Fibroblast of mammary gland (primary cell): ENCODE measurements around the gene SPRY4.
A peak's percentile ranks its signal among the peaks of the same experiment; 100 is the strongest.

Source experiments
- DNase-seq: peaks from one replicate; pipeline ENCODE4 v3.0.0-alpha.2; 2010; ENCODE audit warnings: low read depth
- H3K4me3 ChIP-seq: 2 replicates; pipeline ENCODE4 v1.5.1; 2011; ENCODE audit warnings: low read depth, mild to moderate bottlenecking, low read length, moderate library complexity; ENCODE audit not compliant: control insufficient read depth
- CTCF ChIP-seq: conservative IDR thresholded peaks from 2 replicates; pipeline ENCODE4 v1.5.1; 2011; ENCODE audit warnings: low read depth, low read length, inconsistent platforms; ENCODE audit not compliant: control insufficient read depth, insufficient read depth

SPRY4 gene

GRCh38 chr5:142324136-142324870 is 518 bp downstream of the SPRY4 start:
- peak overlapping the region; percentile 97 for H3K4me3 ChIP-seq
- DNase-seq, result peak; percentile 36
- TF ChIP-seq CTCF, result no peak

- no peak for DNase-seq
- TF ChIP-seq CTCF, result no peak
- H3K4me3 ChIP-seq, result peak overlapping the region; percentile 97
Measured at GRCh38 chr5:142323480-142324135, 1.2 kb downstream of the SPRY4 start.

GRCh38 chr5:142322747-142323479 is 1.9 kb downstream of the SPRY4 start:
- H3K4me3 ChIP-seq, result peak overlapping the region; percentile 97
- peak; percentile 72 for DNase-seq
- TF ChIP-seq CTCF, result no peak

- DNase-seq, result no peak
- TF ChIP-seq CTCF, result no peak
- H3K4me3 ChIP-seq, result peak overlapping the region; percentile 97
Measured at GRCh38 chr5:142322403-142322746, 2.4 kb downstream of the SPRY4 start.

GRCh38 chr5:142320851-142321560 is 3.8 kb downstream of the SPRY4 start:
- H3K4me3 ChIP-seq, result peak overlapping the region; percentile 97
- TF ChIP-seq CTCF, result no peak
- DNase-seq, result no peak

- H3K4me3 ChIP-seq, result peak overlapping the region; percentile 97
- TF ChIP-seq CTCF, result no peak
- DNase-seq, result no peak
Measured at GRCh38 chr5:142320430-142320738, 4.4 kb downstream of the SPRY4 start.
